Kidney (tissue), 14 donors: Measurements from ENCODE around the gene IVNS1ABP. TPM values are rescaled to one million over a fixed set of nuclear protein-coding genes. Genes with fewer than 3 reads are reported as not detected.
"Not testable (repeated sequence)": the region's sequence is repeated elsewhere in the genome, so short reads cannot be mapped to it uniquely, and the experiment has no call there.

Experiments used
- DNase-seq, 5 donors: peaks; one replicate each; pipeline ENCODE4 v3.0.0-alpha.2; 2013 to 2020
- FAIRE-seq: peaks from 2 replicates; lab custom pipeline; 2012; peaks lifted over from hg19 to GRCh38; lab: Jason Lieb, UNC
- H3K27ac ChIP-seq, 2 donors: one replicate each; pipeline ENCODE4 v1.7.0; 2013; ENCODE audit warnings: low read depth in 2 of 2, low read length in 2 of 2, inconsistent platforms in 1 of 2
- H3K27me3 ChIP-seq: one replicate; pipeline ENCODE4 v1.7.1; 2013; ENCODE audit warnings: low read length, inconsistent platforms; ENCODE audit not compliant: control insufficient read depth, insufficient read depth
- H3K36me3 ChIP-seq, 3 donors: one replicate each; pipeline versions ENCODE4 v1.7.0 to v1.7.1; 2013; ENCODE audit warnings: low read length in 3 of 3, control low read depth in 1 of 3, inconsistent platforms in 1 of 3; ENCODE audit not compliant: insufficient read depth in 3 of 3, control insufficient read depth in 2 of 3
- H3K4me1 ChIP-seq, 3 donors: one replicate each; pipeline versions ENCODE4 v1.7.0 to v1.7.1; 2013; ENCODE audit warnings: low read length in 3 of 3, inconsistent platforms in 1 of 3, low read depth in 1 of 3; ENCODE audit not compliant: control insufficient read depth in 2 of 3, insufficient read depth in 2 of 3
- H3K4me3 ChIP-seq, 3 donors: one replicate each; pipeline versions ENCODE4 v1.7.0 to v1.8.1; 2013; ENCODE audit warnings: low read length in 3 of 3, control low read depth in 1 of 3, inconsistent platforms in 1 of 3
- H3K9ac ChIP-seq, 3 donors: one replicate each; pipeline versions ENCODE4 v1.7.0 to v1.7.1; 2013; ENCODE audit warnings: low read length in 3 of 3, control low read depth in 1 of 3, inconsistent platforms in 1 of 3
- H3K9me3 ChIP-seq, 3 donors: one replicate each; pipeline versions ENCODE4 v1.7.0 to v1.7.1; 2013; ENCODE audit warnings: low read length in 3 of 3, control low read depth in 1 of 3, inconsistent platforms in 1 of 3; ENCODE audit not compliant: control insufficient read depth in 2 of 3, insufficient read depth in 1 of 3
- CTCF ChIP-seq: IDR thresholded peaks from 3 replicates; pipeline ENCODE4 v1.5.1; 2012; ENCODE audit warnings: mild to moderate bottlenecking, moderate library complexity, borderline replicate concordance; ENCODE audit not compliant: insufficient read depth; ENCODE audit errors: extremely low read depth
- intact Hi-C: fragments of 100-400 bp; cut with DNase I; formaldehyde crosslinking; loops from one replicate; pipeline ENCODE4 v1.11.1; 2022
- polyA plus RNA-seq: library from polyadenylated mRNA; stranded (reverse); fragments of 350-450 nt; fragmentation: Illumina TruSeq; extraction: RNeasy Lipid Tissue Mini Kit (QIAGEN cat#74804); gene quantifications from one replicate; pipeline ENCODE4 v1.2.3, GENCODE V29; 2014; ENCODE audit warnings: low read depth, low replicate concordance; ENCODE audit not compliant: insufficient read depth
- total RNA-seq: library from RNA; stranded (reverse); fragmentation: NEBNext Ultra II Directional; extraction: Animal tissue kit (Norgen Biotek cat#: 25700); gene quantifications from one replicate; pipeline ENCODE4 v1.2.1, GENCODE V29; 2021
- donor health status: control.
- donor health status: control.
- donor health status: control.
- donor health status: control.
- donor health status: control.
- donor health status: DM: yes; HTN: yes; CAD: no.
- donor health status: Normal renal cell carcinoma (clear cell type).

Gene IVNS1ABP
- total and polyA plus RNA-seq, 2 donors from 2014 or later: 115 to 198 TPM

- FAIRE-seq (no peak), DNase-seq (no peak)
- Histone ChIP-seq H3K4me1 (no peaks in the 10 kb centered on the region), H3K9me3 (no peaks in the 10 kb centered on the region), H3K36me3 (no peaks in the 10 kb centered on the region), H3K4me3 (no peak overlapping the region), H3K27me3 (no peaks in the 10 kb centered on the region), H3K27ac (no peak overlapping the region), H3K9ac (no peak overlapping the region)
- TF ChIP-seq CTCF: no peak
- intact Hi-C loops: no loop called here
These were observed 59.2 kb downstream of the IVNS1ABP start for GRCh38 chr1:185257950-185258208.

GRCh38 chr1:185257116-185257949 is 59.7 kb downstream of the IVNS1ABP start:
- intact Hi-C loops, H3K36me3 ChIP-seq: not testable (repeated sequence)

GRCh38 chr1:185255595-185255994 is 61.4 kb downstream of the IVNS1ABP start:
- H3K9ac ChIP-seq, H3K27me3 ChIP-seq, H3K9me3 ChIP-seq, intact Hi-C loops, H3K4me3 ChIP-seq, H3K36me3 ChIP-seq, H3K4me1 ChIP-seq, DNase-seq, FAIRE-seq, H3K27ac ChIP-seq: not testable (repeated sequence)

More at GRCh38 chr1:185257116-185257949, 59.7 kb downstream of the IVNS1ABP start:
- not testable (repeated sequence) for H3K27ac ChIP-seq, FAIRE-seq, H3K9me3 ChIP-seq, H3K4me1 ChIP-seq, DNase-seq, H3K27me3 ChIP-seq, H3K9ac ChIP-seq, H3K4me3 ChIP-seq

GRCh38 chr1:185252404-185252803 is 64.6 kb downstream of the IVNS1ABP start:
- FAIRE-seq, H3K4me3 ChIP-seq, H3K4me1 ChIP-seq, H3K27ac ChIP-seq, H3K9ac ChIP-seq, intact Hi-C loops, DNase-seq, H3K36me3 ChIP-seq, H3K27me3 ChIP-seq, H3K9me3 ChIP-seq: not testable (repeated sequence)

GRCh38 chr1:185251928-185252327 is 65.1 kb downstream of the IVNS1ABP start:
- FAIRE-seq, H3K36me3 ChIP-seq, H3K4me3 ChIP-seq, DNase-seq, H3K27ac ChIP-seq, H3K4me1 ChIP-seq, H3K27me3 ChIP-seq, intact Hi-C loops, H3K9ac ChIP-seq, H3K9me3 ChIP-seq: not testable (repeated sequence)
